GM10266 (cell line): ENCODE data around the gene LIF.
"Not testable (repeated sequence)": the region's sequence is repeated elsewhere in the genome, so short reads cannot be mapped to it uniquely, and the experiment has no call there.

Experiments
- DNase-seq: peaks from one replicate; pipeline ENCODE4 v3.0.0; 2012; ENCODE audit errors: extremely low spot score
- TF ChIP-seq, protein P1 (sequence below): IDR thresholded peaks from 2 replicates; pipeline ENCODE4 v1.5.1; 2012; ENCODE audit warnings: mild to moderate bottlenecking, low read depth; ENCODE audit not compliant: control insufficient read depth, insufficient read depth; ENCODE audit errors: missing control alignments

Gene LIF

DNA sequence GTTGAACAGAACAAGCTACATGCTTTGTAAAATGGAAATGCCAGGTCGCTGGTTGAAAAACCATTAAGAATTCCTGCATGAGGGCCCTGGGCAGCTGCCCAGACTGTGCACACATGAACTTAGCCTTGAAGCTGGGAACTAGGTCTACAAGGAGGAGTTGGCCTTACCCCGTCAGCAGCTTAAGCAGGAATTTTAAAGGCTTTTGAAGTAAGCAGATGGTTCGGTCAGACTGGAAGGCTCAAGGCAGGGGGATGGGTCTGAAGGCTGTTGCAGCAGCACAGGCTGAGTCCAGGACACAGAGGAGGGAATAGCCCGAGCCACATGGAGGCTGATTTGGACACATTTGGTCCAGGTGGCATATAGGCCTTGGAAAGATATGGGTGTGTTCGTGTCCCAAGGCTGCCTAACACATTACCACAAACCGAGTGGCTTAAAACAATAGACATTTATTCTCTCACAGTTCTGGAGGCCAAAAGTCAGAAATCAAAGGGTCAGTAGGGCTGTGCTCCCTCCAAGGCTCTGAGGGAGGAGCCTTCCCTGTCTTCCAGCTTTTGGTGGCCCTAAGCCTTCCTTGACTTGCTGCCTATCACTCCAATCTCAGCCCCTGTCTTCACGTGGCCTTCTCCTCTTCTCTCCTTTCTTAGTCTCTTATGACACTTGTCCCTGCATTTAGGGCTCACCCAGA lies 11.6 kb downstream of the LIF start:
- TF ChIP-seq, protein P1, sequence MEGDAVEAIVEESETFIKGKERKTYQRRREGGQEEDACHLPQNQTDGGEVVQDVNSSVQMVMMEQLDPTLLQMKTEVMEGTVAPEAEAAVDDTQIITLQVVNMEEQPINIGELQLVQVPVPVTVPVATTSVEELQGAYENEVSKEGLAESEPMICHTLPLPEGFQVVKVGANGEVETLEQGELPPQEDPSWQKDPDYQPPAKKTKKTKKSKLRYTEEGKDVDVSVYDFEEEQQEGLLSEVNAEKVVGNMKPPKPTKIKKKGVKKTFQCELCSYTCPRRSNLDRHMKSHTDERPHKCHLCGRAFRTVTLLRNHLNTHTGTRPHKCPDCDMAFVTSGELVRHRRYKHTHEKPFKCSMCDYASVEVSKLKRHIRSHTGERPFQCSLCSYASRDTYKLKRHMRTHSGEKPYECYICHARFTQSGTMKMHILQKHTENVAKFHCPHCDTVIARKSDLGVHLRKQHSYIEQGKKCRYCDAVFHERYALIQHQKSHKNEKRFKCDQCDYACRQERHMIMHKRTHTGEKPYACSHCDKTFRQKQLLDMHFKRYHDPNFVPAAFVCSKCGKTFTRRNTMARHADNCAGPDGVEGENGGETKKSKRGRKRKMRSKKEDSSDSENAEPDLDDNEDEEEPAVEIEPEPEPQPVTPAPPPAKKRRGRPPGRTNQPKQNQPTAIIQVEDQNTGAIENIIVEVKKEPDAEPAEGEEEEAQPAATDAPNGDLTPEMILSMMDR, result no peak
- DNase-seq, result no peak

GRCh38 chr22:30234325-30234724 lies 12.2 kb downstream of the LIF start:
- not testable (repeated sequence) for DNase-seq

DNA sequence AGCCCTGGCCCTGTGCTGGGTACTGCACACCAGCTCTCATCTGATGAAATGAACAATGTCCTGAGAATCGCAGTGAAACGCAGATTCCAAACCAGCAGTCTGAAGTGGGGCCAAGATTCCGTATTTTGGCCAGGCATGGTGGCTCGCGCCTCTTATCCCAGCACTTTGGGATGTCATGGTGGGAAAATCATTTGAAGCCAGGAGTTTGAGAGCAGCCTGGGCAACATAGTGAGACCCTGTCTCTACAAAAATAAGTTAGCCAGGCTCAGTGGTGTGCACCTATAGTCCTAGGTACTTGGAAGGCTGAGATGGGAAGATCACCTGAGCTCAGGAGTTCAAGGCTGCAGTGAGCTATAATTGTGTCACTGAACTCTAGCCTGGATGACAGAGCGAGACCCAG lies 13.0 kb downstream of the LIF start:
- TF ChIP-seq, protein P1, result no peak
- DNase-seq, result no peak

DNA sequence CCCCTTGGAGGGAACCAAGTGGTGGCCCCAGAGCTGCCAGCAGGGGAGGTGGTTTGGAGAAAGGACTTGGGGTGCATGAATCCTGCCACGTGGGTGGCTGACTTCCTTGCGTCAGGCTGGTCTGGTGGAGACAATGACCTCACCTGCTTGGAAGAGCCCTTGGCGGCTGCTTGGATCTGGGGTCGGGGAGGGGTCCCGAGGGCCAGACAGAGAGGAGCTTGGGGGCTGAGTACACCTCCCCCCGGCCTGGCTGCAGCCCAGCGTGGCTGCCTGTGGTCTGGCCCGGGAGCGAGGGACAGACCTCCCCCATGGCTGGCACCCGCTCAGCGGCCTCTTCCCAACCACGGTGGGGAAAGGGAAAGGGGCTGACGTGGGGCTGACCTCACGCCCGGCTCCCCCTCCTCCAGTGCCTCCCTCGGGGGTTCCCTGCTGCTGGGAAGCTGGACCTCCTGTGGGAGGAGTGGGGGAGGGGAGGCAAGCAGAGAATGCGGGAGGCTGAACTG lies 13.8 kb downstream of the LIF start:
- DNase-seq, result no peak
- TF ChIP-seq, protein P1, result no peak

GRCh38 chr22:30230787-30231461 lies 15.6 kb downstream of the LIF start:
- TF ChIP-seq, protein P1, result no peak

GRCh38 chr22:30230330-30230729 lies 16.2 kb downstream of the LIF start:
- DNase-seq, result no peak
- TF ChIP-seq, protein P1, result no peak

More at GRCh38 chr22:30230787-30231461, 15.6 kb downstream of the LIF start:
- DNase-seq, result no peak

GRCh38 chr22:30228509-30229359 lies 17.8 kb downstream of the LIF start:
- TF ChIP-seq, protein P1, result no peak
- no peak for DNase-seq
